ENCODE measurements around the gene IFT20.
A peak's percentile ranks its signal among the peaks of the same experiment; 100 is the strongest.

Gene IFT20

DNA sequence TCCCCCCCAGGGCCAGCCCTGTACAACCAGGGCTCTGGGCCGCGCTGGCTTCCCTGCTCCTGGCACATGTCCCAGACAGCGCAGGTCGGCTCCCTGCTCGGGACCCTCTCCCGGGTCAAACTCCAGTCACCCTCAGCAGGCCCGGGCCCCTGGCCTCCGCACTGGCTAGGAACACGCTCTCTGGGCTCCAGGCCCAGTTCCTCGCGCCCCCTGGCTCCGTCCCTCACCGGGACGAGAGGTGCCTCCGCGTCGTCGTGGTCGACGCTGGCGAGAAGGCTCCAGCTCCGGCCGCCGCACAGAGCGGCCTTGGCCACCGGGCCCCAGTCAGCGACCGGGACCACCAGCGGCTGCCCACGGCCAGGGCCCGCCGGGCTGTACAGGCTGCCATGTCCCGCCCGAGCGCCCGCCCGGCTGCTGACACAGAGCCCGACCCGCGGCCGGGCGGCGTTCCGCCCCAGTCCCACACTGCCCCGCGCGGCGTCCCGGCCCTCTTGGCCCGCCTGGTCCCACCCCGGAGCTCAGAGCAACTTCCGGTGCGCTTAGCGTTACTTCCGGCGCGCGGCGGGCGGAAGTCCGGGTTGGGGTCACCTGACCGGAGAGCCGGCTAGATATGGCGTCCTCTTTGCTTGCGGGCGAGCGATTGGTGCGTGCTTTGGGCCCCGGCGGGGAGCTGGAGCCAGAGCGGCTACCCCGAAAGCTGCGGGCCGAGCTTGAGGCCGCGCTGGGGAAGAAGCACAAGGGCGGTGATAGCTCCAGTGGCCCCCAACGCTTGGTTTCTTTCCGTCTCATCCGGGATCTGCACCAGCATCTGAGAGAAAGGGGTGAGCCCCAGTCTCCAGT lies 22.0 kb upstream of the IFT20 start, which contains the start of gene POLDIP2:
Gene POLDIP2 (minus strand): TSS at position 467 of the 840 bp plus-strand sequence. CDS start 79 bp downstream, at position 388.
- TF ChIP-seq, protein P1, sequence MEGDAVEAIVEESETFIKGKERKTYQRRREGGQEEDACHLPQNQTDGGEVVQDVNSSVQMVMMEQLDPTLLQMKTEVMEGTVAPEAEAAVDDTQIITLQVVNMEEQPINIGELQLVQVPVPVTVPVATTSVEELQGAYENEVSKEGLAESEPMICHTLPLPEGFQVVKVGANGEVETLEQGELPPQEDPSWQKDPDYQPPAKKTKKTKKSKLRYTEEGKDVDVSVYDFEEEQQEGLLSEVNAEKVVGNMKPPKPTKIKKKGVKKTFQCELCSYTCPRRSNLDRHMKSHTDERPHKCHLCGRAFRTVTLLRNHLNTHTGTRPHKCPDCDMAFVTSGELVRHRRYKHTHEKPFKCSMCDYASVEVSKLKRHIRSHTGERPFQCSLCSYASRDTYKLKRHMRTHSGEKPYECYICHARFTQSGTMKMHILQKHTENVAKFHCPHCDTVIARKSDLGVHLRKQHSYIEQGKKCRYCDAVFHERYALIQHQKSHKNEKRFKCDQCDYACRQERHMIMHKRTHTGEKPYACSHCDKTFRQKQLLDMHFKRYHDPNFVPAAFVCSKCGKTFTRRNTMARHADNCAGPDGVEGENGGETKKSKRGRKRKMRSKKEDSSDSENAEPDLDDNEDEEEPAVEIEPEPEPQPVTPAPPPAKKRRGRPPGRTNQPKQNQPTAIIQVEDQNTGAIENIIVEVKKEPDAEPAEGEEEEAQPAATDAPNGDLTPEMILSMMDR (conservative IDR thresholded peaks at IDR 0.05; ENCODE audit: low read depth, low read length), result 0 out of 2 replicates have a peak, but pooled peaks have one; percentile 14
- H4K20me1 ChIP-seq (ENCODE audit: insufficient read depth), result no peaks in the 10 kb centered on the region
- H3K79me2 ChIP-seq (ENCODE audit: insufficient read depth, low read depth), result peaks cover 29% of the 10 kb centered on the region
- H3K4me1 ChIP-seq (ENCODE audit: low read depth, poor library complexity, severe bottlenecking), result peaks cover 21% of the 10 kb centered on the region
- H3K27me3 ChIP-seq (ENCODE audit: insufficient read depth, low read depth), result no peaks in the 10 kb centered on the region
- peaks cover 12% of the 10 kb centered on the region; the same call in 1 of the 2 replicates for H3K36me3 ChIP-seq (ENCODE audit: insufficient read depth)
- peak within 1 kb of the TSS; percentile 77 for H2AFZ ChIP-seq (ENCODE audit: low read depth)
- peak within 1 kb of the TSS; percentile 99 for H3K4me2 ChIP-seq
- peak within 1 kb of the TSS; percentile 60 for H3K27ac ChIP-seq
- H3K4me3 ChIP-seq (IDR thresholded peaks at IDR 0.05; ENCODE audit: insufficient read depth, low read depth, low read length), result peak within 1 kb of the TSS; percentile 51
- peak within 1 kb of the TSS; percentile 91 for H3K9ac ChIP-seq

- Histone ChIP-seq H4K20me1 (ENCODE audit: insufficient read depth) (no peaks in the 10 kb centered on the region), H2AFZ (ENCODE audit: low read depth) (no peak overlapping the region), H3K9ac (no peak overlapping the region), H3K4me3 (IDR thresholded peaks at IDR 0.05; ENCODE audit: insufficient read depth, low read depth, low read length) (no peak overlapping the region), H3K79me2 (ENCODE audit: insufficient read depth, low read depth) (no peaks in the 10 kb centered on the region), H3K27ac (no peak overlapping the region), H3K4me2 (no peak overlapping the region), H3K27me3 (ENCODE audit: insufficient read depth, low read depth) (no peaks in the 10 kb centered on the region), H3K4me1 (ENCODE audit: low read depth, poor library complexity, severe bottlenecking) (no peaks in the 10 kb centered on the region), H3K36me3 (ENCODE audit: insufficient read depth) (peaks cover 16% of the 10 kb centered on the region; the same call in 1 of the 2 replicates)
- TF ChIP-seq, protein P1 (conservative IDR thresholded peaks at IDR 0.05; ENCODE audit: low read depth, low read length), result no peak
Measured at GRCh38 chr17:28350271-28350670, 15.0 kb upstream of the IFT20 start.

DNA sequence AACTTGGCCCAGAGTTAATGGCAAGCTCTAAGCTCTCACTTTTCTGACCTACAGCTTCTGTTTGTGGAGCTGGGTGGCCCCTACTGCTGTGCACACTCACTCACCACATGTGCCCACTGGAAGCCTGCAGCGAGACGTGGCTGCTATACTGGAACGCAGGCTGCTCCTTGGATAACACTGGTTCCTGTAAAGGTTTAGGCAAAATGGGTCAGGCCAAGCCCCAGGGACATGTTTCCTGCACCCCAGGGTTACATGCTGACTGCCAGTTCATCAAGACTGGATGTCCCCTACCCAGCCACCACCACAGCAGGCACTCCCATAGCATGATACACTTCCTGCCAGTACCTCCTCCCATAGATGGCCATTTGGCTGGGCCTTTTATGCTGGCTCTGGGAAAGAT lies 13.7 kb upstream of the IFT20 start:
- Histone ChIP-seq H4K20me1 (ENCODE audit: insufficient read depth) (no peaks in the 10 kb centered on the region), H3K4me1 (ENCODE audit: low read depth, poor library complexity, severe bottlenecking) (no peaks in the 10 kb centered on the region), H3K4me2 (no peak overlapping the region), H3K27me3 (ENCODE audit: insufficient read depth, low read depth) (no peaks in the 10 kb centered on the region), H3K79me2 (ENCODE audit: insufficient read depth, low read depth) (no peaks in the 10 kb centered on the region), H2AFZ (ENCODE audit: low read depth) (no peak overlapping the region), H3K27ac (no peak overlapping the region), H3K36me3 (ENCODE audit: insufficient read depth) (peaks cover 12% of the 10 kb centered on the region; the same call in 1 of the 2 replicates), H3K9ac (no peak overlapping the region), H3K4me3 (IDR thresholded peaks at IDR 0.05; ENCODE audit: insufficient read depth, low read depth, low read length) (no peak overlapping the region)
- TF ChIP-seq, protein P1 (conservative IDR thresholded peaks at IDR 0.05; ENCODE audit: low read depth, low read length), result no peak

- TF ChIP-seq, protein P1 (conservative IDR thresholded peaks at IDR 0.05; ENCODE audit: low read depth, low read length), result no peak; the same call in 1 of the 2 replicates
- Histone ChIP-seq H4K20me1 (ENCODE audit: insufficient read depth) (no peaks in the 10 kb centered on the region), H2AFZ (ENCODE audit: low read depth) (no peak overlapping the region), H3K79me2 (ENCODE audit: insufficient read depth, low read depth) (no peaks in the 10 kb centered on the region), H3K9ac (no peak overlapping the region), H3K36me3 (ENCODE audit: insufficient read depth) (peaks cover 4% of the 10 kb centered on the region; the same call in 1 of the 2 replicates), H3K4me3 (IDR thresholded peaks at IDR 0.05; ENCODE audit: insufficient read depth, low read depth, low read length) (no peak overlapping the region), H3K4me1 (ENCODE audit: low read depth, poor library complexity, severe bottlenecking) (no peaks in the 10 kb centered on the region), H3K27me3 (ENCODE audit: insufficient read depth, low read depth) (no peaks in the 10 kb centered on the region), H3K4me2 (no peak overlapping the region), H3K27ac (no peak overlapping the region)
Measured at GRCh38 chr17:28347261-28347891, 12.1 kb upstream of the IFT20 start.
